ENCODE data around the gene ANGPTL8. TPM values are rescaled to one million over a fixed set of nuclear protein-coding genes. Genes with fewer than 3 reads are reported as not detected.

Gene ANGPTL8
- total and polyA plus RNA-seq, 5 experiments from 2014 or later, result not detected

DNA sequence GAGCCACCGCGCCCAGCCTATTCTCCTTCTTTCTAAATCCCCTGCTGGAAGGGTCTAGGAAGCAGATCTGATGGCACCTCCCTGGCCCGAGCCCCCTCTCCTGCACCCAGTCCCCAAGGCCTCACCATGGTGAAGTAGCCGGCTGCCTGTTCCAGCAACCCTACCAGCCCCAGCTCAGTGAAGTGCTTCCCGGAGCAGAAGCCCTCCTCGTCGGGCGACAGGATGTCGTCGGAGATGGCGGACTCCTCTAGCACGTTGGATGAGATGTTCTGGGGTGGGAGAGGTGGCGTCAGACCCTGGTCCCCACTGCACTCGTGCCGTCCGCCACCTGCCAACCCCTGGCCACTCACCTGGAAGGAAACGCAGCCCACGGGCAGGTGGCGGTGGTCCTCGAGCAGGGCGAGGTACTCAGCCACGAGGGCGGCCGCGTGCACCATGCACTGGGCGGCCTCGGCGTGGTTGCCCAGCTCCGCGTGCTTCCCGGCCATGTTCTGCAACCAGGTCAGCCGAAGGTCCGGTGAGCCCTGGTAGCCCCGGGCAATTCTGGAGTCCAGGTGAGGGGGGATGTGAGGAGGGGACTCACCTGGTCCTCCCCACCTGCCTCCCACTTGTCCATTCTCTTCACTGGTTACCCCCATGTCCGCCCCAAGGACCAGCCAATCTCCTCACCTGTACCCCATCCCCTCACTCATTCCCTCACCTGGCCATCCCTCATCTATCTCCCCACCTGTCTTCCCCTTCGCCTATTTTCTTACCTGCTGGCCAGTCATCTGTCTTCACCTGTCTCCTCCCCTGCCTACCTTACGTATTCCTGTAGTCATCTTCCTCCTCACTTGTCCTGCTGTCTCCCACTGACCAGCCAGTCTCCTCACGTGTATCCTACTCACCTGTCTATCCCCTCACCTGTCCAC is 30.6 kb upstream of the ANGPTL8 start:
- ATAC-seq (no peak), DNase-seq (no peak)
- Mint-ChIP-seq H3K4me3 (no peak overlapping the region), H3K36me3 (no peaks in the 10 kb centered on the region), H3K27me3 (peaks cover 4 to 28% (median 21%) of the 10 kb centered on the region in 5 donors), H3K27ac (no peak overlapping the region), H3K9me3 (no peaks in the 10 kb centered on the region), H3K4me1 (peaks cover 0 to 9% (median 0%) of the 10 kb centered on the region in 4 donors)
- POLR2A ChIA-PET, result no interaction called here

- Mint-ChIP-seq H3K4me1 (peaks cover 0 to 5% (median 0%) of the 10 kb centered on the region in 4 donors), H3K27ac (no peak overlapping the region), H3K9me3 (no peaks in the 10 kb centered on the region), H3K4me3 (no peak overlapping the region), H3K36me3 (no peaks in the 10 kb centered on the region), H3K27me3 (peaks cover 1 to 25% (median 17%) of the 10 kb centered on the region in 5 donors)
- no peak for DNase-seq
- POLR2A ChIA-PET, result interaction anchor here (0.8 kb wide), 1 partner anchor 89 kb away, joined by 5 read pairs; no protein-coding TSS in a partner anchor
- ATAC-seq, result no peak
These were observed 29.4 kb upstream of the ANGPTL8 start for GRCh38 chr19:11209839-11210655.

GRCh38 chr19:11210656-11210928 is 28.8 kb upstream of the ANGPTL8 start:
- no peak for DNase-seq
- Mint-ChIP-seq H3K27me3 (peaks cover 1 to 29% (median 16%) of the 10 kb centered on the region in 5 donors), H3K36me3 (no peaks in the 10 kb centered on the region), H3K27ac (no peak overlapping the region), H3K9me3 (no peaks in the 10 kb centered on the region), H3K4me1 (peaks cover 0 to 5% (median 0%) of the 10 kb centered on the region in 4 donors), H3K4me3 (peak overlapping the region in 1 of 10 donors; percentile 31)
- POLR2A ChIA-PET, result interaction anchor here (0.8 kb wide), 1 partner anchor 90 kb away, joined by 5 read pairs; no protein-coding TSS in a partner anchor
- ATAC-seq, result no peak

GRCh38 chr19:11214387-11214786 is 25.0 kb upstream of the ANGPTL8 start:
- POLR2A ChIA-PET, result no interaction called here
- H3K4me1 Mint-ChIP-seq, result no peaks in the 10 kb centered on the region
- no peak for ATAC-seq
- DNase-seq, result no peak
- no peaks in the 10 kb centered on the region for H3K36me3 Mint-ChIP-seq
- H3K9me3 Mint-ChIP-seq, result peaks cover 0 to 2% (median 0%) of the 10 kb centered on the region in 9 donors
- no peak overlapping the region for H3K27ac Mint-ChIP-seq
- H3K4me3 Mint-ChIP-seq, result no peak overlapping the region
- peaks cover 1 to 25% (median 18%) of the 10 kb centered on the region in 5 donors for H3K27me3 Mint-ChIP-seq

GRCh38 chr19:11221082-11221598 is 18.3 kb upstream of the ANGPTL8 start:
- H3K36me3 Mint-ChIP-seq, result peaks cover 0 to 15% (median 9%) of the 10 kb centered on the region in 3 donors
- no peak overlapping the region for H3K4me3 Mint-ChIP-seq
- ATAC-seq, result no peak
- peaks cover 0 to 2% (median 0%) of the 10 kb centered on the region in 4 donors for H3K4me1 Mint-ChIP-seq
- peaks cover 0 to 24% (median 17%) of the 10 kb centered on the region in 5 donors for H3K27me3 Mint-ChIP-seq
- no peak for DNase-seq
- H3K9me3 Mint-ChIP-seq, result peaks cover 4 to 25% (median 22%) of the 10 kb centered on the region in 9 donors
- POLR2A ChIA-PET, result no interaction called here
- no peak overlapping the region for H3K27ac Mint-ChIP-seq

GRCh38 chr19:11223200-11223599 is 16.2 kb upstream of the ANGPTL8 start:
- H3K9me3 Mint-ChIP-seq, result peaks cover 4 to 25% (median 22%) of the 10 kb centered on the region in 9 donors
- H3K27ac Mint-ChIP-seq, result no peak overlapping the region
- no peak overlapping the region for H3K4me3 Mint-ChIP-seq
- POLR2A ChIA-PET, result no interaction called here
- no peak for DNase-seq
- H3K27me3 Mint-ChIP-seq, result peaks cover 0 to 25% (median 10%) of the 10 kb centered on the region in 5 donors
- ATAC-seq, result no peak
- H3K4me1 Mint-ChIP-seq, result peaks cover 0 to 4% (median 0%) of the 10 kb centered on the region in 4 donors
- H3K36me3 Mint-ChIP-seq, result peaks cover 0 to 15% (median 9%) of the 10 kb centered on the region in 3 donors

DNA sequence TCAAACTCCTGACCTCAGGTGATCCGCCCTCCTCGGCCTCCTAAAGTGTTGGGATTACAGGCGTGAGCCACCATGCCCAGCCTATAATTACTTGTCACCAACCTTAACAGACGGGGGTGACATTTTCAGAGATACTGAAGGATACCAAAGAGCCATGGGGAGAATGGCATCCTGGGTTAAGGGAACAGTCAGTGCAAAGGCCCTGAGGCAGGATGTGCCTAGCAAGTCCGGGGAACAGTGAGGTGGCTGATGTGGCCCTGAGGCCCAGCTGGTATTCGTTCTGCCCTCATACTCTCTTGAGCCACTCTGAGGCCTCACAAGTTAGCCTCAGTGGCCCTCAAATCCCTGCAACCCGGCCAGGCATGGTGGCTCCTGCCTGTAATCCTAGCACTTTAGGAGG is 15.0 kb upstream of the ANGPTL8 start:
- ATAC-seq (no peak), DNase-seq (no peak)
- no peak overlapping the region for H3K4me3 Mint-ChIP-seq
- H3K4me1 Mint-ChIP-seq, result peaks cover 0 to 4% (median 0%) of the 10 kb centered on the region in 4 donors
- H3K27me3 Mint-ChIP-seq, result peaks cover 0 to 28% (median 17%) of the 10 kb centered on the region in 5 donors
- peaks cover 0 to 15% (median 9%) of the 10 kb centered on the region in 3 donors for H3K36me3 Mint-ChIP-seq
- no peak overlapping the region for H3K27ac Mint-ChIP-seq
- POLR2A ChIA-PET, result no interaction called here
- peaks cover 4 to 25% (median 22%) of the 10 kb centered on the region in 9 donors for H3K9me3 Mint-ChIP-seq

GRCh38 chr19:11225172-11225571 is 14.2 kb upstream of the ANGPTL8 start:
- Mint-ChIP-seq H3K4me1 (peaks cover 0 to 4% (median 0%) of the 10 kb centered on the region in 4 donors), H3K4me3 (no peak overlapping the region), H3K27ac (no peak overlapping the region), H3K27me3 (peaks cover 0 to 28% (median 16%) of the 10 kb centered on the region in 5 donors), H3K9me3 (peaks cover 4 to 23% (median 17%) of the 10 kb centered on the region in 9 donors), H3K36me3 (peaks cover 0 to 14% (median 9%) of the 10 kb centered on the region in 3 donors)
- ATAC-seq, result no peak
- POLR2A ChIA-PET, result no interaction called here
- no peak for DNase-seq

GRCh38 chr19:11225815-11226214 is 13.6 kb upstream of the ANGPTL8 start:
- H3K36me3 Mint-ChIP-seq, result peaks cover 0 to 8% (median 5%) of the 10 kb centered on the region in 3 donors
- DNase-seq, result no peak
- POLR2A ChIA-PET, result no interaction called here
- ATAC-seq, result no peak
- H3K4me3 Mint-ChIP-seq, result no peak overlapping the region
- peaks cover 0 to 18% (median 12%) of the 10 kb centered on the region in 9 donors for H3K9me3 Mint-ChIP-seq
- H3K27ac Mint-ChIP-seq, result no peak overlapping the region
- peaks cover 0 to 28% (median 12%) of the 10 kb centered on the region in 5 donors for H3K27me3 Mint-ChIP-seq
- H3K4me1 Mint-ChIP-seq, result peaks cover 0 to 4% (median 0%) of the 10 kb centered on the region in 4 donors

DNA sequence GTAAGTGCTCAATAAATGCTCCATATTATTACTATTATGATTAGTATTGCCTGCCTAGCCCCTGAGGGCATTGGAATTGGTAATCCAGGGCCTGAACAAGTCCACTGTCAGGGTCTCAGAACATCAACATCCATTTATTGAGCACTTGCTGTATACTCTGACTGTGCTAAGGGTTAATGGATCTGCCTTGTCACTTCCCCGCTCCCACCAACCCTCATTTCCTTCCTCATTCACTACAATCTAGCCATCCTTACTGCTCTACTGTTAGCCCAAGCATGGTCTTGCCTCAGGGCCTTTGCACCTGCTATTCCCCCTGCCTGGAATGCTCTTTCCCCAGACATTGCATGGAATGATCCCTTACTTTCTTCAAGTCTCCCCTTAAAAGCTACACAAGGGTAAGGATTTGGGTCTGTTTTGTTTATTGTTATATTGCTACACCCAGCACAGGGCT is 12.7 kb upstream of the ANGPTL8 start:
- Mint-ChIP-seq H3K27ac (no peak overlapping the region), H3K36me3 (no peaks in the 10 kb centered on the region), H3K4me3 (no peak overlapping the region), H3K4me1 (peaks cover 0 to 4% (median 0%) of the 10 kb centered on the region in 4 donors), H3K9me3 (peaks cover 0 to 9% (median 5%) of the 10 kb centered on the region in 9 donors), H3K27me3 (peaks cover 0 to 22% (median 10%) of the 10 kb centered on the region in 5 donors)
- ATAC-seq, result no peak
- POLR2A ChIA-PET, result no interaction called here
- no peak for DNase-seq

DNA sequence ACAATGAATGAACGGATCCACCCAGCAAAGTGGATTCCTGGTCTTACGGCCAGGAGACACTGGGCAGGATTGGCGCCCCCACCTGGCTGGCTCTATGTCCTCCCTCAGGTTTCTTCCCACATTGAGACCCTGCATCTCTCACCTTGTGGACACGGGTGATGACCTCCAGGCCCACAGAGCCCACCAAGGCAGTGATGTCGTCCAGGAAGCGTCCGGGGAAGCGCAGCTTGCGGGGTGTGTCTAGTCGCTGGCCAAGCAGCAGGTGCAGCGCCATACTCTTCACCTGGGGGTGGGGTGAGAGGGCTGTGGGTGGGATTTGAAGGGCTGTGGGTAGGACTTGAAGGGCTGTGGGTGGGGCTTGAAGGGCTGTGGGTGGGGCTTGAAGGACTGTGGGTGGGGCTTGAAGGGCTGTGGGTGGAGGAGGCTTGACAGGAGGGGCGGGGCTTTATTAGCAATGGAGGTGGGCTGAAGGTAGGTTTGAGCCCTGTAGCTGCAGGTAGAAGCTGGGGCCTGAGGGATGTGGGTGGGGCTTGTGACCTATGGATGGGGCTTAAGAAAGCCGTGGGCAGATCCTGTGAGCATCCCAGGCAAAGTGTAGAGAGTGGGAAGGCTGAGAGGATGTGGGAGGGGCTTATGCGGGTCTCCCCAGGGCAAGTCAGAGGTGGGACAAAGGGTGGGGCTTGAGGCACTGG is 12.1 kb upstream of the ANGPTL8 start:
- H3K27ac Mint-ChIP-seq, result no peak overlapping the region
- ATAC-seq (no peak), DNase-seq (no peak)
- H3K4me1 Mint-ChIP-seq, result peaks cover 0 to 4% (median 0%) of the 10 kb centered on the region in 4 donors
- H3K4me3 Mint-ChIP-seq, result peak overlapping the region in 1 of 10 donors; percentile 20
- POLR2A ChIA-PET, result no interaction called here
- H3K27me3 Mint-ChIP-seq, result peaks cover 0 to 16% (median 8%) of the 10 kb centered on the region in 5 donors
- peaks cover 0 to 6% (median 0%) of the 10 kb centered on the region in 9 donors for H3K9me3 Mint-ChIP-seq
- no peaks in the 10 kb centered on the region for H3K36me3 Mint-ChIP-seq

All from naive thymus-derived CD8-positive, alpha-beta T cell (primary cell).